Endothelial cell (in vitro differentiated cells): ENCODE results near the gene MINDY3. TPM values are rescaled to one million over a fixed set of nuclear protein-coding genes. Genes with fewer than 3 reads are reported as not detected.

ENCODE experiments used
- DNase-seq: peaks from one replicate; pipeline ENCODE4 v3.0.0; 2021; ENCODE audit warnings: low spot score
- H3K27ac Mint-ChIP-seq: one replicate; pipeline ENCODE4 v1.8.0; 2021; ENCODE audit warnings: mixed read lengths, inconsistent platforms; ENCODE audit not compliant: unreplicated experiment
- H3K27me3 Mint-ChIP-seq: one replicate; pipeline ENCODE4 v1.8.0; 2021; ENCODE audit warnings: mild to moderate bottlenecking, moderate library complexity, mixed read lengths, inconsistent platforms; ENCODE audit not compliant: unreplicated experiment
- H3K36me3 Mint-ChIP-seq: one replicate; pipeline ENCODE4 v1.8.0; 2021; ENCODE audit warnings: mild to moderate bottlenecking, low read depth, mixed read lengths, inconsistent platforms; ENCODE audit not compliant: unreplicated experiment
- H3K4me1 Mint-ChIP-seq: one replicate; pipeline ENCODE4 v1.8.0; 2021; ENCODE audit warnings: mild to moderate bottlenecking, mixed read lengths, inconsistent platforms; ENCODE audit not compliant: unreplicated experiment
- H3K4me3 Mint-ChIP-seq: one replicate; pipeline ENCODE4 v1.8.0; 2021; ENCODE audit warnings: mild to moderate bottlenecking, mixed read lengths, inconsistent platforms; ENCODE audit not compliant: unreplicated experiment
- H3K9me3 Mint-ChIP-seq: one replicate; pipeline ENCODE4 v1.8.0; 2021; ENCODE audit warnings: mixed read lengths, inconsistent platforms; ENCODE audit not compliant: unreplicated experiment
- CTCF ChIP-seq: fragments of 200-600 bp; sonication (generic); IDR thresholded peaks from one replicate; pipeline ENCODE4 v1.5.0; 2021; ENCODE audit warnings: antibody characterized with exemption; ENCODE audit not compliant: unreplicated experiment
- total RNA-seq: library from RNA; stranded (reverse); fragmentation: NEBNext Ultra II Directional; extraction: Animal tissue kit (Norgen Biotek cat#: 25700); gene quantifications from one replicate; pipeline ENCODE4 v1.2.1, GENCODE V29; 2021; ENCODE audit not compliant: unreplicated experiment

The MINDY3 gene
- total RNA-seq, 1 donor from 2014 or later: 26.1 TPM

GRCh38 chr10:15745751-15746150, 114.6 kb downstream of the MINDY3 start:
- no peak for TF ChIP-seq CTCF
- no peak overlapping the region for H3K27ac Mint-ChIP-seq
- H3K4me3 Mint-ChIP-seq: no peak overlapping the region
- H3K4me1 Mint-ChIP-seq: no peaks in the 10 kb centered on the region
- no peak for DNase-seq
- H3K36me3 Mint-ChIP-seq: no peaks in the 10 kb centered on the region
- H3K27me3 Mint-ChIP-seq: no peaks in the 10 kb centered on the region
- H3K9me3 Mint-ChIP-seq: no peaks in the 10 kb centered on the region

- peak; percentile 70 for TF ChIP-seq CTCF
- Mint-ChIP-seq H3K27me3 (no peaks in the 10 kb centered on the region), H3K36me3 (no peaks in the 10 kb centered on the region), H3K4me1 (no peaks in the 10 kb centered on the region), H3K9me3 (no peaks in the 10 kb centered on the region), H3K27ac (no peak overlapping the region), H3K4me3 (no peak overlapping the region)
- DNase-seq: peak; percentile 67
Measured at GRCh38 chr10:15744217-15744865, 116.0 kb downstream of the MINDY3 start.

DNA sequence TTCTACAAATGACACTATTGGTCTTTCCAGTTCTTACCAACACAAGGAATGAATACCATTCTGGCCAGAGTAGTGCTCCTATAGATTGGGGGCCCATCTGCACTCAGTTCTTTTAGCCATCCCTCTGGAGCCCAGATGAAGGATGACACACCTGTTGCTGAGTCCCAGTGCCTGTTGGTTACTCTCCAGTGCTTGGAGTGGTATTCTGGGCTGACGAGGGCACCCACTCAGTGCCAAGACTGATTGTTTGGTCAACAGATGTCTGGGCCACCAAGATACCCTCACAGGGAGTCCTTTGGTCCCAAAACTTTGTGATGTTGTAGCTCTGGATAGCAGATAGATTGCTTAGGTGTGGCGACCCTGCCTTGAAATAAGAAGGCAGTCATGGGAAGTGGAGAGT, 116.9 kb downstream of the MINDY3 start:
- no peak for TF ChIP-seq CTCF

DNA sequence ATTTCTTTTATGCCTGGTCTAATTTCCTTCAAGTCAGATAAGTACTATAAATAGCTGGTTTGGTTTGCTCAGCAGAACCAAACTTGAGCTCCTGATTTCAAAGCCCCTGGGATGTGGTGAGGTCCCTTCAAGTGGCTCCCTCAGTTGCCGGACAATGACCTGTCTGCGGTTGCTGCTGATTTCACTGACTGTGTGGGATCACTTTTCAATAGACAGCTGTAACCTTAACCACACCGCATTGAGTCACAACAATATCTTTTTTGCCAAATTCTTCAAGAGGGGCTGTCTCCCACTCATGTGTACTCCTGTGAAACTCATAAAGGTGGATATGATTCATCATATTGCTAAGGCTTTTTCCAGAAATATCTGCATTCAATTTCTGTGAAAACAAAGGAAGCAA, 117.5 kb downstream of the MINDY3 start:
- no peak overlapping the region for H3K27ac Mint-ChIP-seq
- no peak for DNase-seq
- no peaks in the 10 kb centered on the region for H3K9me3 Mint-ChIP-seq

More for the DNA sequence above, 116.9 kb downstream of the MINDY3 start:
- no peaks in the 10 kb centered on the region for H3K4me1 Mint-ChIP-seq
- H3K27ac Mint-ChIP-seq: no peak overlapping the region
- no peak overlapping the region for H3K4me3 Mint-ChIP-seq
- no peaks in the 10 kb centered on the region for H3K36me3 Mint-ChIP-seq
- H3K9me3 Mint-ChIP-seq: no peaks in the 10 kb centered on the region
- no peaks in the 10 kb centered on the region for H3K27me3 Mint-ChIP-seq
- no peak for DNase-seq

More for the DNA sequence above, 117.5 kb downstream of the MINDY3 start:
- Mint-ChIP-seq H3K27me3 (no peaks in the 10 kb centered on the region), H3K4me3 (no peak overlapping the region), H3K36me3 (no peaks in the 10 kb centered on the region), H3K4me1 (no peaks in the 10 kb centered on the region)
- no peak for TF ChIP-seq CTCF
